Measurements from ENCODE around the gene ZNF746.
"Not testable (repeated sequence)": the region's sequence is repeated elsewhere in the genome, so short reads cannot be mapped to it uniquely, and the experiment has no call there.

Gene ZNF746

GRCh38 chr7:149497467-149498261, at the start of gene ZNF746:
TSS of gene ZNF746 (minus strand) at chr7:149497809. CDS start at chr7:149497536, 273 bp downstream.
- DNase-seq (ENCODE audit: low read depth in 4 of 4, low spot score in 1 of 4): peak; percentile 49 to 75 (median 60)

DNA sequence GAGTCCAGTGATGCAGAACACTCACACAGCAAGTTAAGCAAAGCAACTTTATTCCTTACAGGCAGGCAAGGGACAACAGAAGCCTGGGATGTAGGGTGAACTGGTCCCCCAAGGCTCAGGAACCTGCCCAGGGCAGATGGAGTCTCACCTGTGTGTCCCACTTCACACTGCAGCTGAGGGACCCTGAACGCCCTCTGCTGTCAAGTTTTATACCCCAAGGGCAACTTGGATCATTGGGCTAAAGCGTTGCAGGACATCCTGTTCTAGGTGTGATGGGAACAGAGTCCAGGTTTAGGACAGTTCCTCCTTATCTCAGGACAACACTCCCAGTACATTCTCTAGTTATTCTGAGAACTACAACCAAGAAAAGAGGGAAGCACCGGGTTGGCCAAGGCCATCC, 49.5 kb upstream of the ZNF746 start:
- DNase-seq (ENCODE audit: low read depth in 4 of 4, low spot score in 1 of 4): no peak

GRCh38 chr7:149546331-149546730, 48.7 kb upstream of the ZNF746 start:
- no peak for DNase-seq (ENCODE audit: low read depth in 4 of 4, low spot score in 1 of 4)

GRCh38 chr7:149544028-149544427, 46.4 kb upstream of the ZNF746 start:
- no peak for DNase-seq (ENCODE audit: low read depth in 4 of 4, low spot score in 1 of 4)

GRCh38 chr7:149532654-149533053, 35.0 kb upstream of the ZNF746 start:
- DNase-seq (ENCODE audit: low read depth in 4 of 4, low spot score in 1 of 4): no peak

DNA sequence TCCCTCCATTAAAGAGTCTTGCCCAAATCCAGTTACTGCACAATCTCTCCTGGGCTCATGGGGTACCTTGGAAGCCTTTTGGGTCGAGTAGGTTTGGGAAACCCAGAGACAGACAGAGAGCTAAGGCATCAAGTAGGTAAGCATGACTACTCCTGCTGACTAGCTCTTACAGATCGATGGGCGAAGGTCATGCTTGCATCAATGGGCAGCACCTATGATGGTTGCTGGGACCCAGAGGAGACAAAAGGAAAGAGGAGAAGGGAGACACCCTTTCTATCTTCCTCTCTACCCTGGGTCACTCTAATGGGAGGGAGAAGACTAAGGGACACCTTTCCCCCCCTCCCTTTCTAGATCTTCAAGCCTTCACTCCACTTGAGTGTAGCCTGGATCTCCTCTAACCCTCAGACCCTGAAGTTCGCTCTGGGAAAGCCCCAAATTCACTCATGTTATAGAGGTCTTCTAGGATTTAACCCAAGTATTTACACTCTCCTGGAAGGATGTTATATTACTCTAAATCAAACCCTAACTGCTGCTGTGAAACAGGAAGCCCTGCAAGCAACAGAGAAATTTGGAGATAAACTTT, 31.6 kb upstream of the ZNF746 start:
- DNase-seq (ENCODE audit: low read depth in 4 of 4, low spot score in 1 of 4): no peak

GRCh38 chr7:149527414-149527813, 29.8 kb upstream of the ZNF746 start:
- no peak for DNase-seq (ENCODE audit: low read depth in 4 of 4, low spot score in 1 of 4)

DNA sequence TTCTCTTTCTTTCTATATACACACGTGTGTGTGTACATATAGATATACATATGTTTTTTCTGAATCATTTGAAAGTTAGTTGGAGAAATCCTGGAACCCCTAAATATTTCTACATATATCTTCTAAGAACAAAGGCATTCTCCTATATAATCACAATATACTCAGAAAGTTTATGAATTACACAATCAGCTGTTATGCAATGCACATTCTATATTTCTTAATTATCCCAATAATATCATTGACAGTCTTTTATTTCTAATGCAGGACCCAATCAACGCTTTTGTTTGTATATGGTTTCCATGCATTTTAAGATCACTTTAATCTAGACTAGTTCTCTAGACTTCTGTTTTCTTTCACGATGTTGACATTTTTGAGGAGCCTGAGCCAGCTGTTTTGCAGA, 27.7 kb upstream of the ZNF746 start:
- no peak for DNase-seq (ENCODE audit: low read depth in 4 of 4, low spot score in 1 of 4)

- no peak for DNase-seq (ENCODE audit: low read depth in 4 of 4, low spot score in 1 of 4)
Observed at GRCh38 chr7:149524394-149524793, 26.8 kb upstream of the ZNF746 start.

DNA sequence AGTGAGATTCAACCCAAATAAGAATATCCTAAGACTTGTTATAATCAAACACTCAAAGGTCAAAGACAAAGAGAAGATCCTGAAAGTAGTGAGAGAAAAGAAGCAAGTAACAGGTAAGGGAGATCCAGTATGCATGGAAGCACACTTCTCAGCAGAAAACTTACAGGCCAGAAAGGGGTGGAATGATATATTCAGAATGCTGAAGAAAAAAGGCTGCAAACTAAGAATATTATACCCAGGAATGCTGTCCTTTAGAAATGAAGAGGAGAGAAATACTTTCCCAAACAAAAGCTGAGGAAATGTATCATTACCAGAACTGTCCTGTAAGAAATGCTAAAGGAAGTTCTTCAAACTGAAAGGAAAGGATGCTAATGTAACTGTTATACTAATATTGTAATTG, 12.6 kb upstream of the ZNF746 start:
- DNase-seq (ENCODE audit: low read depth in 4 of 4, low spot score in 1 of 4): no peak

GRCh38 chr7:149509774-149510173, 12.2 kb upstream of the ZNF746 start:
- no peak for DNase-seq (ENCODE audit: low read depth in 4 of 4, low spot score in 1 of 4)

DNA sequence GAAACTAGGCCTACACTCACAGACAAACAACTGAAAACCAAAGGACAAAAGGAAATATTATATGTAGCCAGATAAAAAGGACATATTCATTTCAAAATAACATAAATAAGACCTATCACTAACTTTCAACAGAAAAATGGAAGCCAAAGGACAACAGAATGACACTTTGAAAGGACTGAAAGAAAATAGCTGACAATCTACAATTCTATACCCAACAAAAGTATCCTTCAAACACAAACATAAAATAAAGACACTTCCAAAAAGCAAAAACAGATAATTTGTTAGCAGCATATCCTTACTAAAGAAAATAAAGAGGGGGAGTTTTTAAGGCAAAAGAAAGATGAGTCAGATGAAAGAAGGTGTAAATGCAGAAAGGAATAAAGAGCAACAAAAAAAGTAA, 7.9 kb upstream of the ZNF746 start:
- DNase-seq (ENCODE audit: low read depth in 4 of 4, low spot score in 1 of 4): no peak

DNA sequence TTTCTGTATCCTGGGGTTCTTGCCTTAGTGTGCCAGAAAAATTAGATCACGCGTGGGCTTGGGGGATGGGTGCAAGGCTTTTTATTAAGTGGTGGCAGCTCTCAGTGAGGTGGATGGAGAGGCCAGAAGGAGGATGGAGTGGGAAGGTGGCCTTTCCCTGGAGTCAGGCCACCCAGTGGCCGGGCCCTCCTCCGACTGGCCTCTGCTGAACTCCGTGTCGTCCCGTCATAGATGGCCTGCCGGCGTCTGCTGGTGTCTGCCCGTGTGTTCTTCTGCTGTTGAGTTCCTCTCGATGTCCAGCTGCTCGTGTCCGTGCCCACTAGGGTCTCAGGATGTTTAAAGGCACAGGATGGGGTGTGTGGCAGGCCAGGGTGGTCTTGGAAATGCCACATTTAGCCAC, 4.0 kb upstream of the ZNF746 start:
- no peak for DNase-seq (ENCODE audit: low read depth in 4 of 4, low spot score in 1 of 4)

- DNase-seq (ENCODE audit: low read depth in 4 of 4, low spot score in 1 of 4): no peak
Observed at GRCh38 chr7:149500910-149501309, 3.3 kb upstream of the ZNF746 start.

DNA sequence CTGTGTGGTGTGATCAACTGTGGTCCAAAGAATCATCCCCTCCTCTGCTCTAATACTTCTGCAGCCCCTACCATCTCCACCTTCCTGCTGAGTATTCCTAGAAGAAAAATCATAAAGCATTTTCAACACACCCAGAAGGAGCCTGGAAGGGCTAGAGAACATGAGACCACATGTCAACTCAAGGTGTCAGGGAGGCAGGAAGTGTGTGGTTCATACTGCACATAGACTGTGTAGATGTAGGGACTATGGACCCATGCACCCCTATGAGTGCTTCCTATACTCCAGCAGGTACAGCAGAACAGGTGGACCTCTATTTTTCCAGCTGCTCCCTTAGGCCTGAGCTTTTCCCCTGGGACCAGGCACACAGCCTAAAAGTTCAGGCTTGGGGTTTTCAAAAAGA, 2.6 kb upstream of the ZNF746 start:
- DNase-seq (ENCODE audit: low read depth in 4 of 4, low spot score in 1 of 4): no peak

DNA sequence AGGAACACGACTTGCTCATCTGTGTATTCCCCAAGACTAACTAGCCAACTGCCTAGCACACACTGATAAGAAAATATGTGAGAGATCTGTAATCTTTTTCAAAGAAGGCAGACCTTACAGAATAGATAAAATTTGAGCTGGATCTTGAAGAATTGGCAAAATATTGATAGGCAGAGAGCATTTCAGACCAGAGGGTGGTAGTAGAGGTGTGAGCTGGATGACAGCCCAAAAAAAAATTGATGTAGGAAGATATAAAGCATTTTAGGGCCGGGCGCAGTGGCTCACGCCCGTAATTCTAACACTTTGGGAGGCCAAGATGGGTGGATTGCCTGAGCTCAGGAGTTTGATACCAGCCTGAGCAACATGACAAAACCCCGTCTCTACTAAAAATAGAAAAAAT, 1.2 kb upstream of the ZNF746 start:
- no peak for DNase-seq (ENCODE audit: low read depth in 4 of 4, low spot score in 1 of 4)

GRCh38 chr7:149496642-149497391, 792 bp downstream of the ZNF746 start:
- DNase-seq (ENCODE audit: low read depth in 4 of 4, low spot score in 1 of 4): peak in 2 of 4 experiments; percentile 28 to 48

DNA sequence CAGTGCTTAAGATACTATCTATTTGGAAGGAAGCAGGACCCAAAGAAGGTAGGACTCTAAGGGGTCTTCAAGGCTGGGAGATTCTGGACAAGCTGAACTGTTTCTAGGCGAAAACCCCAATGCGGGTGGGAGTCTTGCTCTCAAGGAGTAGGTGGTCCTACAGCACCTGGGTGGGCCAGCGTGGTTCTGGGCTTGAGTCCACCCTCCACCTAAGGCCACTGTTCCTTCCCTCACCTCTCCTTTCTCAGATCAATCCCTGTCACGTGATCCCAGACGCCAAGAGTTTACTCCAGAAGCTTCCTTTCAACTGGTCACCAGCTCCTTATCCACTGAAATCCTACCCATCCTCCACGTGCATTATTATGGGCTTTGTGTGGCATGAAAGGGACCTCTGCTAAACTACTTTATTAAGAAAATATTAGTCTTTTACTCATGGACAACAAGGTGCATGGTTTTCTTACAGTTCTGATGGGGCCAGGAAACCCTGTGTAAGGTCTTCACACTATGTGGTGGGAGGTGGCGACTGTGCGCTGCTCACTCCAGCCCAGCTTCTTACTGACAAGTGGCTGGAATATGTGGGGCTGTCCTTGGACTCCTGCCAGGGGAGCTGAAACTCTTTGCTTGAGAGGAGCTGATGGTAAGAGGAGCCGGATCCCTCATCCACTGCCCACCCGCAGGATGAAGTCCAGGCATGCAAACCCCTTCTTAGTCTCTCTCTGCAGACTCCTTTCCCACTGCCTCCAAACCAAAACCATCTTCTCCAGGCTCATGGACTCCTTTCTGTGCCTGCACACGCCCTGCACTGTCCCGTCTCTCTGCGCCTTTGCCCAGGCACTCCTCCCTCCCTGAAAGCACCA, 1.6 kb downstream of the ZNF746 start:
- no peak for DNase-seq (ENCODE audit: low read depth in 4 of 4, low spot score in 1 of 4)

DNA sequence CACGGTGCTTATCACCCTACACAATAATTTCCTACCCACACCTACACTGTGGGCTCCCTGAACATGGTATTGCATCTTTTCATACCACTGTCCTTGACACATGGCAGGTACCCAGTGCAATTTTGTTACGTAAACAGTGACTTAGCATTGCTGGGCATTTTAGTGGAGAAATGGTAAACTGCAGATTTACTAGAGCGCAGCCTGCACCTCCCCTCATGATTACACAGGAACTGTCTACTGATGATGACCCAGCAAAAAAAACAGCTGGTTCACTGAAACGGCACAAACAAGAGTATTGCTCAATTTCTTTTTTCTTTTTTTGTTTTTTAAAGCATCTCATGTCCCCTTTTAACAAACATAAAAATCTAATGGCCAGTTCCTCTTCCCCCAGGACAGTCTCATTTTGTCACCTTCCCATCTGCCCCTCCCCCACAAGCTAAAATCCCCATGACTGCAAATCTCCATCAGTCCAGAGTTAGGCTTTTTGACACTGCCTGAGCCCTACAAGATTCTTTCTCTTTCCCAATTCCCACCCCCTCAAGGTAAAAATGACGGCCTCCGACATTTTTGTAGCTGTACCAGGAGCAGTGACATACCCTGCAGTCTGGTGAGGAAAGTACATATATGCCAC, 2.8 kb downstream of the ZNF746 start:
- DNase-seq (ENCODE audit: low read depth in 4 of 4, low spot score in 1 of 4): no peak

- DNase-seq (ENCODE audit: low read depth in 4 of 4, low spot score in 1 of 4): not testable (repeated sequence)
Observed at GRCh38 chr7:149493975-149494374, 3.6 kb downstream of the ZNF746 start.

DNA sequence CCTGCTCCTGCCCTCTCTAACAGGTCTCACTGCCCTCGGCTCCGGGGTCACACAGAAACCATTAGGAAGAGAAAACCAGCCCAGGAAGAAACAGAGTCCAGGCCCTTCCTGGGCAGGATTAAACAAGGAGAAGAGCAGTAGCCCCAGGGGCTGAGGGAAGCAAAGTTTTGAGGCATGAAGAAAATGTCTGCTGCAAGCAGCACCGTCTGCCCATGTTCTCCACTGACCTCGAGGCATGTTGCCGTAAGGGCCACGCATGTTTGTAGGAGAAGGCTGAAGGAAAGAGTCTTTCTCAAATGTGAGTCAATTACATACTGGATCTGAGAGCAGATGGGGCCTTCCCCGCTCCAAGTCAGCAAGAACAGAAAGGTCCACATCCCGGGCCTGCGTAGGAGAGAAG, 4.2 kb downstream of the ZNF746 start:
- no peak for DNase-seq (ENCODE audit: low read depth in 4 of 4, low spot score in 1 of 4)
